GM19397 (cell line): ENCODE measurements around the gene DUOXA1.
"Not testable (repeated sequence)": the region's sequence is repeated elsewhere in the genome, so short reads cannot be mapped to it uniquely, and the experiment has no call there.

Experiments used
- ATAC-seq: cut with Tn5 transposase; IDR thresholded peaks from one replicate; pipeline ENCODE4 v1.9.1; 2021; ENCODE audit warnings: mild to moderate bottlenecking, moderate library complexity; ENCODE audit not compliant: unreplicated experiment

The DUOXA1 gene

DNA sequence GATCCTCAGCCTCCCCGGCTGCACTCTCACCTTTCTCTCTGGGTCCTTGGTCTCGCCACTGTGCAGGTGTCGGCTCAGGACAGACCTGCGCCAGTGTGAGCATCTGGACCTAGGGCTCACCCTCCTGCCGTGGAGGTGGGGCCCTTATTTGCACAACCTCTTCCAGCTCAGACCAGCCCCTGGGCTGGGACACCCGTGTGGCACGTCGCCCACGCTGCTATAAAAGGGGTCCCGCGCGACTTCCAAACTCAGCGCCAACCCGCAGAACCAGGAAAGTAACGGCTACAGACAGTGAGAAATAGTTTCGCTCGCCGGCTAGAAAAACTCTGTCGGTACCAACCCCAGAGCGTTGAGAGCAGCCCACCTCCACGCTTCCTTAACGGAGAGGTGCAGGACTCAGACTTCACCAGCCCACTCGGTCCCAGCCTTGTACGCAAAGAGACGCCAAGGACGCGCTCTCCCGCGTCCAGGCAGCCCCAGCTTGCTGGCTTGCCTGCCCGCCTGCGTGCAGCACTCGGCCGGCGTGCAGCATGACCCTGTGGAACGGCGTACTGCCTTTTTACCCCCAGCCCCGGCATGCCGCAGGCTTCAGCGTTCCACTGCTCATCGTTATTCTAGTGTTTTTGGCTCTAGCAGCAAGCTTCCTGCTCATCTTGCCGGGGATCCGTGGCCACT, 15.5 kb downstream of the DUOXA1 start, which contains the start of the genes DUOX2 and DUOXA2:
Gene DUOX2, minus strand, starts transcription at position 97 of the 675 bp plus-strand sequence. CDS start 761 bp downstream, outside the sequence.
Gene DUOXA2, plus strand, starts transcription at position 251 of the 675 bp plus-strand sequence. Its CDS starts 280 bp downstream, at position 531.
- ATAC-seq, result no peak

DNA sequence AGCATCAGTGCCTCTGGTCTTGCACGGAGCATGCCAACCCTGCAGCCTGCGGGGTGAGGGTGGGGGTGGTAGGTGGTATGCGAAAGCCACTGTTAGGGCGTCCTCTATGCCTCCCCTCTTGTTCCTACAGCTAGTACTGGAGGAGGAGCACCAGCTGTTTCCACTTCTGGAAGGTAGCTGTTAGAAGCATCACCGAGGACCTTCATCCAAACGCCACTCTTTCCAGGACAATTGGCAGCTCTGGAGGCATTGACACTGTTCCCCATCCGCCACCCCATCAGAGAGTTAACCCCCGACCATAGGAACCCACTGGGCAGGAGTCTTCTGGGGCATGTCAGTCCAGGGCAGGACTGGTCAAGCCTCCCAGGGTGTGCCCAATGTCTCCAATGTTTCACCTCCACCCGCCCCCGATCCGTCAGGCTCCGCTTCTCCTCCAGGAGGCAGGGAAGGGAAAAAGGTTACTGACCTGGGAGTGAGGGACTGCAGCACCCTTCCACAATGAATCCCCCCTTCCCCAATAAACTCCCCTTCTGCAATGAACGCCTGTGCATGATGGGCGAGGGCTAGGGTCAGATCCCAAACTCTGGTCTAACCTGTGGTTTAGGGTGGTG, 16.2 kb downstream of the DUOXA1 start:
- no peak for ATAC-seq

DNA sequence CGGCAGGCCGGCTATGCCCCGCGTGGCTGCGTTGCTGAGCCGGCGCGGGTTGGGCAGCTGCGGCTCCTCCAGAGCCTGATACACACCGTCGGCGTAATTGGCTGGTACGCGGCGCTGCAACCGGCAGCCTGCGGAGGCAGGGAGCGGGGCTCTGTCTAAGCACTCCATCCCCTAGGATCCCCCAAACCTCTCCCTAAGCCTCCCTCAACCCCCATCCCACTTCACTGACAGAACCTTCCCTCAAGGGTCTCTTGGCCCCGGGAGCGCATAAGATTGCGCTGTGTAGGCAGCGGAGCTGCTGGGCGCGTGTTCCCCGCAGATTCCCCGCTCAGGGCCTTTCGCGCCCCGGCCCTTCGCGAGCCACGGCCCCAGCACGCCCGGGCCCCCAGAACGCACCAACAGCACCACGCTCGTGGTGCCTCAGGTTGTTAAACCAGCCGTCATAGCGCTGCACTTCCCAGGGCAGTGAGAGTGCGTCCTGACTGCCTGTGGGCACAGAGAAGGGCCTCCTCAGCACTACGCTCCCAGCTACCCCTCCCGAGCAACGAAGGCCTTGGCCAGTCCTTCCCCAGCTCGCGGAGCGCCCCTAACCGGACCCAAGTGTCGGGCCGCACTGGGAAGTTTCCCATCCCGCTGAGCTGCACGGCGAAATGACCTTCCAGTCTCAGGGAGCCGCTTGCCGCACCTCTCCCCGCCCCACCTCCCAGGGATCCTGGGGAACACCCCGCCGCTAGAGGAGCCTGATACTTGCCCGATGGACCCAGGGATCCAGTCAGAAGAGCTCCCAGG, 16.9 kb downstream of the DUOXA1 start:
- no peak for ATAC-seq

DNA sequence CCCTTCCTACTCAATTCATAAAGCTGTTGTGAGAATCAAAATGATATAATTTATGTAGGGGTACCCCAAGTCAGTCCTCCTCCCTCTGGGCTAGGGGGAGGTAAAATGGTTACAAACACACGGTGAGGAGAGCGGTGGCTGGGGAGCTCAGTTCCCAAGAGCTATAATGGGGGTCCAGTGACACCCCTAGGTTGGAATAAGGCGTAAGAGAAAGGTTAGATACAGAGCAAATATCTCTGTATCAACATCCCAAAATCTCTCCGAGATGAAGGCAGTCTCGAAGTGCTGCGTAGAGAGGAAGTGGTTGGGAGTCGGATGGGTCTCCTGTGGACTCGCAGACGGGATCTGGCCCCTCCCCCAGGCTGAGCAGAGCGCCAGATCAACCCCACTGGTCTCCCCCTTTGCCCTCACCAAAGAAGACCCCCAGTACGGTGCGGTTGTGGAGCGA, 17.5 kb downstream of the DUOXA1 start:
- ATAC-seq, result no peak

- ATAC-seq, result no peak
Observed at GRCh38 chr15:45111390-45112142, 18.1 kb downstream of the DUOXA1 start.

GRCh38 chr15:45110256-45110820, 19.3 kb downstream of the DUOXA1 start:
- no peak for ATAC-seq

GRCh38 chr15:45107941-45108630, 21.6 kb downstream of the DUOXA1 start:
- ATAC-seq, result no peak

GRCh38 chr15:45106002-45106790, 23.5 kb downstream of the DUOXA1 start:
- no peak for ATAC-seq

GRCh38 chr15:45105586-45105985, 24.1 kb downstream of the DUOXA1 start:
- ATAC-seq, result no peak

- ATAC-seq, result not testable (repeated sequence)
Observed at GRCh38 chr15:45104170-45104569, 25.5 kb downstream of the DUOXA1 start.

- no peak for ATAC-seq
Observed at GRCh38 chr15:45102226-45102625, 27.5 kb downstream of the DUOXA1 start.

GRCh38 chr15:45101749-45102148, 27.9 kb downstream of the DUOXA1 start:
- ATAC-seq, result no peak

DNA sequence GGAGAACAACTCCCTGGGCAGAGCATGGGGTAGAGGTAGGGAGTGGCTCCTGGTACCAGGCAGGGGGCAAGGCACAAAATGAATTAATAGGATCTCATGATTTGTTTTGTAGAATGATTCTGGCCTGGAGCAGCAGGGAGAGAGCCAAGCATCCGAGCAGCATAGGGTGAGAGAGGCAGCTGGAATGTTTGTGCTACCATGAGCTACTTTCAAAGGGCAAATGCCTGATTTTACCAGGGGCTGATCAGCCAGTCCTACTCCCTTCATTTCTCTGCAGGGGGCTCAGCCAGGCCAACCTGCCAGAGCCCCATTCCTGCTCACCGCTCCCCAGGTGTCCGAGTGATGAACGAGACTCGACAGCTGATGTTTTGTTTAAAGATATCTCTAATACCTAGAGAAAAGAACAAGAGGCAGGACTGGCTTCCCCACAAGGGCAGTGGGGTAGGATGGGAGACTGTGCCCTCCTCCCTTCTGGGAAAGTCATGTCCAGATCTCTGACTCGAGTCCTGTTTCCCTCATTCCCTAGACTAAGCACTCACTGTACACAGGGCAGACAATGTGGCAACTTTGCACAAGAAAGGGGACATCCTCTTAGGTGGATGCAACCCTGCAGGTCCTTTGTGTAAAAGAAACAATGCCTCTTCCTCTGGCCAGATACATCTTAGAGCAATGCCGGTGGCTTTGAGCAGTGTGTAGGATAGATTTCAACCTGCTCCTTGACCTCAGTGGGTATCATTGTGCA, 28.6 kb downstream of the DUOXA1 start:
- ATAC-seq, result no peak

- ATAC-seq, result no peak
Observed at GRCh38 chr15:45099549-45100165, 30.0 kb downstream of the DUOXA1 start.

DNA sequence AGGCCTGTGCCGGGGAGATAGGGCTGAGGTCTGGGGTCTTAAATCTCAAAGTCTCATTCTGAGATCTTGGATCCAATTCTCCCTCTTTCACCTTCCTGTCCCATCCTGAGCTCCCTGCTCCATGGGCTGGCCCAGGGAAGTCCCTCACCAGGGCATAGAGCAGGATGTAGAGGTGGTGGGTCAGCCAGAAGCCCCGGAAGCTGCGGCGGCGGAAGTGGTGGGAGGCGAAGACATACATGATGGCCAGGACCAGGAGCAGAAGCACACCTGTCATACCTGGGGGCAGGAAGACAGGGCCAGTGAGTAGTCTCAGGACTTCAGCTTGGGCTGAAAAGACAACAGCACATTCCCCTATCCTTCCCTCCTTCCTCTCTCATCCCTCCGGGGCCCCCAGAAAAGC, 32.2 kb downstream of the DUOXA1 start:
- no peak for ATAC-seq

DNA sequence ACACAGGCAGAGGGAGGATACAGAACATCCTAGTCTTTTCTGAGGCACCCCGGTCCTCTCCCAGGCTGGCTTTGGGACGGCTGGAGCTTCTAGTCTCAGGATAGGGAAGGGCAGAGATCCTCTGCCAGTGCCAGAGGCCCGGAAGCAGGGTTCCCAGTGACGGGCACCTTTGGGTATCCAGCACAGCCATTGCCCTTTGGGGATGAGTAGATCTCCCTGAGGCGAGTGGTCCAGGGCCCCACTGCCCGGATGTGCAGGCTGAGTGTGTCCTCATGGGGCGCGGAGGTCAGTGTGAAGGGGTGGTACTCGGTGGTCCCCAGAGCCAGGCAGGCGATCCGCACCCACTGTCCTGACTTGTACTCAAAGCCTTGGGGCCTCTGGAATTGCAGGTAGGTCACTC, 34.0 kb downstream of the DUOXA1 start:
- no peak for ATAC-seq

DNA sequence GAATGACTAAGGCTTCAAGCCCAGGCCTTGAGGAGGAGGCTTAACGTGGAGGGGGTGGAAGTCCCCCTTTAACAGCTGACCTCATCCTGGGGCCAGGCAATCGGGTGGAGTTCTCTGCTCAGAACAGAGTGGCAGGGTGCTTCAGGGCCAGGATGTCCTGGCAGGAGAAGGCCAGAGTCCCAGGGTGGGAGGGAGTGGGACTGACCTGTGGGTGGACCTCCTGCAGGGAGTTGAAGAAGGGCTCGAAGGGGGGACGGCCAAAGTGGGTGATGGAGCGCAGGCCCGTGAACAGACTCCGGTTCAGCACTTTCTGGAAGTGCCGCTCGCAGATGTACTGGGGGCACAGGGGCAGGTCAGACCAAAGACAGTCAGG, 35.3 kb downstream of the DUOXA1 start:
- ATAC-seq, result no peak
